Prostate gland (tissue), 2 donors: ENCODE results near the gene TARBP1.

Experiments
- POLR2A ChIP-seq: fragments of 450-650 bp; IDR thresholded peaks from one replicate; pipeline ENCODE4 v1.6.1; 2016; ENCODE audit warnings: antibody characterized with exemption, mild to moderate bottlenecking
- POLR2AphosphoS5 ChIP-seq: sonication (generic); formaldehyde crosslinking; IDR thresholded peaks from one replicate; pipeline ENCODE4 v1.6.1; 2017; ENCODE audit warnings: antibody characterized with exemption
- TF ChIP-seq, protein P1 (sequence below), 4 experiments: fragments of 200-600 bp in 2 of 4; fragments of 450-650 bp in 2 of 4; sonication (generic) in 2 of 4; IDR thresholded peaks; 1 replicate in 3 of 4; 2 replicates in 1 of 4; pipeline ENCODE4 v1.5.1; 2016 to 2019; ENCODE audit warnings: antibody characterized with exemption in 4 of 4, mild to moderate bottlenecking in 2 of 4, moderate library complexity in 2 of 4

- TF ChIP-seq, protein P1, sequence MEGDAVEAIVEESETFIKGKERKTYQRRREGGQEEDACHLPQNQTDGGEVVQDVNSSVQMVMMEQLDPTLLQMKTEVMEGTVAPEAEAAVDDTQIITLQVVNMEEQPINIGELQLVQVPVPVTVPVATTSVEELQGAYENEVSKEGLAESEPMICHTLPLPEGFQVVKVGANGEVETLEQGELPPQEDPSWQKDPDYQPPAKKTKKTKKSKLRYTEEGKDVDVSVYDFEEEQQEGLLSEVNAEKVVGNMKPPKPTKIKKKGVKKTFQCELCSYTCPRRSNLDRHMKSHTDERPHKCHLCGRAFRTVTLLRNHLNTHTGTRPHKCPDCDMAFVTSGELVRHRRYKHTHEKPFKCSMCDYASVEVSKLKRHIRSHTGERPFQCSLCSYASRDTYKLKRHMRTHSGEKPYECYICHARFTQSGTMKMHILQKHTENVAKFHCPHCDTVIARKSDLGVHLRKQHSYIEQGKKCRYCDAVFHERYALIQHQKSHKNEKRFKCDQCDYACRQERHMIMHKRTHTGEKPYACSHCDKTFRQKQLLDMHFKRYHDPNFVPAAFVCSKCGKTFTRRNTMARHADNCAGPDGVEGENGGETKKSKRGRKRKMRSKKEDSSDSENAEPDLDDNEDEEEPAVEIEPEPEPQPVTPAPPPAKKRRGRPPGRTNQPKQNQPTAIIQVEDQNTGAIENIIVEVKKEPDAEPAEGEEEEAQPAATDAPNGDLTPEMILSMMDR (IDR thresholded peaks at IDR 0.05) = no peak
- TF ChIP-seq POLR2A (no peak), POLR2AphosphoS5 (no peak)
These were observed 44.3 kb downstream of the TARBP1 start for GRCh38 chr1:234434706-234435105.
